GM12874 (cell line): ENCODE measurements around the gene SLC6A18.

Experiments
- TF ChIP-seq, protein P1 (sequence below): IDR thresholded peaks from 2 replicates; pipeline ENCODE4 v1.5.1; 2011; ENCODE audit warnings: low read depth, mild to moderate bottlenecking, control low read depth, low read length, moderate library complexity; ENCODE audit not compliant: insufficient read depth

SLC6A18 gene, protein sequence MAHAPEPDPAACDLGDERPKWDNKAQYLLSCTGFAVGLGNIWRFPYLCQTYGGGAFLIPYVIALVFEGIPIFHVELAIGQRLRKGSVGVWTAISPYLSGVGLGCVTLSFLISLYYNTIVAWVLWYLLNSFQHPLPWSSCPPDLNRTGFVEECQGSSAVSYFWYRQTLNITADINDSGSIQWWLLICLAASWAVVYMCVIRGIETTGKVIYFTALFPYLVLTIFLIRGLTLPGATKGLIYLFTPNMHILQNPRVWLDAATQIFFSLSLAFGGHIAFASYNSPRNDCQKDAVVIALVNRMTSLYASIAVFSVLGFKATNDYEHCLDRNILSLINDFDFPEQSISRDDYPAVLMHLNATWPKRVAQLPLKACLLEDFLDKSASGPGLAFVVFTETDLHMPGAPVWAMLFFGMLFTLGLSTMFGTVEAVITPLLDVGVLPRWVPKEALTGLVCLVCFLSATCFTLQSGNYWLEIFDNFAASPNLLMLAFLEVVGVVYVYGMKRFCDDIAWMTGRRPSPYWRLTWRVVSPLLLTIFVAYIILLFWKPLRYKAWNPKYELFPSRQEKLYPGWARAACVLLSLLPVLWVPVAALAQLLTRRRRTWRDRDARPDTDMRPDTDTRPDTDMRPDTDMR

DNA sequence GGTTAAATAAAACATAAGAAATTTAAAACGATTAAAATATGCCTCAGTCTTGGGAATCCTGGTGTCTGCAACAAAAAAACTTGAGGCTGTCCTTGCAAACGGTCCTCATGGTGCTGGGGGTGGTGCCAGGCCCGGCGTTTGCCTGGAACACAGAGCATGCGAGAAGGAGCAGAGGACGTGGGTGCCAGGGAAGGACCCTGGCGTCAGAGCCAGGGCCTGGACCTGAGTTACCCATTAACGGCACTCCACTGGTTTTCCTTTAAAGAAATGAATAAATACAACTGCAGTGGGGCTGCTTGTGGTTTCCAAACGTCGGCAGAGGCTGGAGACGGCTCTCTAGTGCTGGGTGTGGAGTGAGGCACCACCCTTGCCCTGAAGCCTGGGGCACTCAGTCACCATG lies at the start of gene SLC6A18:
TSS of gene SLC6A18 (plus strand) at position 301 of the 400 bp plus-strand sequence. CDS start at position 398, 97 bp downstream.
- TF ChIP-seq, protein P1, sequence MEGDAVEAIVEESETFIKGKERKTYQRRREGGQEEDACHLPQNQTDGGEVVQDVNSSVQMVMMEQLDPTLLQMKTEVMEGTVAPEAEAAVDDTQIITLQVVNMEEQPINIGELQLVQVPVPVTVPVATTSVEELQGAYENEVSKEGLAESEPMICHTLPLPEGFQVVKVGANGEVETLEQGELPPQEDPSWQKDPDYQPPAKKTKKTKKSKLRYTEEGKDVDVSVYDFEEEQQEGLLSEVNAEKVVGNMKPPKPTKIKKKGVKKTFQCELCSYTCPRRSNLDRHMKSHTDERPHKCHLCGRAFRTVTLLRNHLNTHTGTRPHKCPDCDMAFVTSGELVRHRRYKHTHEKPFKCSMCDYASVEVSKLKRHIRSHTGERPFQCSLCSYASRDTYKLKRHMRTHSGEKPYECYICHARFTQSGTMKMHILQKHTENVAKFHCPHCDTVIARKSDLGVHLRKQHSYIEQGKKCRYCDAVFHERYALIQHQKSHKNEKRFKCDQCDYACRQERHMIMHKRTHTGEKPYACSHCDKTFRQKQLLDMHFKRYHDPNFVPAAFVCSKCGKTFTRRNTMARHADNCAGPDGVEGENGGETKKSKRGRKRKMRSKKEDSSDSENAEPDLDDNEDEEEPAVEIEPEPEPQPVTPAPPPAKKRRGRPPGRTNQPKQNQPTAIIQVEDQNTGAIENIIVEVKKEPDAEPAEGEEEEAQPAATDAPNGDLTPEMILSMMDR: no peak

DNA sequence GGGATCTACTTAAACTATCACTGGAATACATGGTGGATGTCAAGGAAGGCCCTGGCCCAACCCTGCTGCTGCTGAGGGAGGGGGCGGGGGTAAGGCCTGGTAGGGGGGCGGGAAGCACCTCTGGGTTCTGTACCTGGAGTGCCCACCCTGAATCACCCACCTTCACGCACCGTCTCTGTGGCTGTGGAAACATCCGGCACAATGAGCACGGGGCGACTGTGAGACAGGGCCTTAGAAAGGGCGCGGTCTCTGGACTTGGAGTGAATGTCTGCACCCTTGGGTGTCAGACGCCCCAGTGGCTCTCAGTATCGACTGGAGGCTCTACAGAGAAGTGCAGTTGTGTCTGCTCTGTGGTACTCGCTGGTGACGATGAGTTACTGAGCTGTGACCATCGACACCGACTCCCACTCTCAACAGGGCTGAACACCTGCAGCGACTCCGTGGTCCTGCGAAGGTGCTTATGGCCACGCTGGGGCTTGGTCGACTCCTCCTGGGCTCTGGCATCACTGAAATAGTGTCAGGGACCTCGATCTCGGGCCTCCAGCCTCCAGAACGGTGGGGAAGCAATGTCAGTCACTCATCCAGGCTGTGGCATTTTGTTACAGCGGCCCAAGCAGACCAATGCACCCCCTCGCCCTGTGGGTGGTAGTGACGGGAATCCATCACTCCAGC lies 49.2 kb upstream of the SLC6A18 start:
- TF ChIP-seq, protein P1: no peak

DNA sequence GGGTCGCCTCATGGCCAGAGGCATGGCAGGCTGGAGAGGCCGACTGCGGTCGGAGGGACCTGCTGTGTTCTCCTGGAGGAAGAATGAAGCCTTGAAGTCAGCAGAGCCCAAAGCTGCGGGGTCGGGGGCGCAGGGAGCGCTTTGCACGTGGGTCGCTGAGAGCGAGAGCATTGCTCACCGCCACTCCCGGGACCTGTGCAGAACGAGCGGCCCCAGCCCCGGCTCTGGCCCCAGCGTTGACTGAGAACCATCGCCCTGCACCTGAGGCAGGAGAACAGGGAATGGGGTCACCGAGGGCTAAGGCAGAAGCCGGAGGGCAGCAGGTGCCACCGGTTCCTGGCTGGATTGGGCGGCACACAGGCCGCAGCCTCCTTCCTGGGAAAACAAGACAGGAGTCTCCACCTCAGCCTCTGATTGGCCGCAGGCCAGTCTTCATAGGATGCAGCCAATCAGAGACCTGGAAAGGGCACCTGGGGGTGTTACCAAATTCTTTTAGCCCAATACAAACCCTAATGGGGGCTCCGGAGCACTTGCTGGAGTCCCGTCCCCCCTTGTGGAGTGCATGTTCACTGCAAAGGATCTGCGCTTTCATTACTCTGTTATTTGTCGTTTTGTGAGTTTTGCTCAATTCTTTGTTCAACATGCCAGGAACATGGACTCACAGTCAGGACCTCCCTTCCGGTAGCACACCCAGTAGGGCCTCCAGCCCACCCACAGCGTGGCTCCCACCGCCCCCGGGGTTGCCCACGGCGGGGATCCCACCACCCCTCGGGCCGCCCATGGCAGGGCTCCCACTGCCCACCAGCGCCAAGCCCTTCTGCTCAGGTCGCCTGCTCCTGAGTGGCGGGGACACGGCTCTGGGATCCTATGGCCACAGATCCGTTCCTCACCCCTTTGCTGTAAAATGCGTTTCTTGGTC lies 48.4 kb upstream of the SLC6A18 start:
- TF ChIP-seq, protein P1: no peak

DNA sequence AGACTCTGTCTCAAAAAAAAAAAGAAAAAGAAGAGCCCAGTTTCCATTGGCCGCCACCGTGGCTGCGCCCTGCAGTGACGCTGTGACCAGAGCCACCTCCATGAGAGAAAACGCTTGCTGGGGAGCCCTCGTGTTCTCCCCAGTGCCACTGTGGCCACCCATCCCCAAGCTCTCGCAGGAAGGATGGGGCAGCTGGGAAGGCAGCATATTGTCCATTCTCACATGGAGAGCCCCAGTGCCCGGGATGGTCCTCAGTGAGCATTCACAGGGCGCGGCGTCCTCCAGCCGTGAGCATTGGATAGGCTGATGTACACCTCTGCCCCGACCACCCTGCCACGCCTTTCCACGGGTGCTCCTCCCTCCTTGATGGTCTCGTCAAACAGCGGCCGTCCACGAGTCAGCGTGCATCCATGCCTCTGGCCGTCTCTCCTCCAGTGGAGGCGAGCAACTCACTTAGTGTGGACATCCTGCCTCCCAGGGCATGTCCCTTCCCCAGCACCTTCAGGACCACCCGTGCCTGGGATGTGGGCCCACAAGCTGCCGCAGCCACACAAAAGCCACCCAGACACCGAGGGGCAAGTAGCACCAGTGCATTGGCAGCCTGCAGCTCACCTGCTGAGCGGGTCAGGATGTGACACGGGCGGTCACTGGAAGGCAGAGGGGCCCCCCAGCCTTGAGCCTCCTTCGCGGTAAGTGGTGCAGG lies 47.2 kb upstream of the SLC6A18 start:
- TF ChIP-seq, protein P1: no peak

DNA sequence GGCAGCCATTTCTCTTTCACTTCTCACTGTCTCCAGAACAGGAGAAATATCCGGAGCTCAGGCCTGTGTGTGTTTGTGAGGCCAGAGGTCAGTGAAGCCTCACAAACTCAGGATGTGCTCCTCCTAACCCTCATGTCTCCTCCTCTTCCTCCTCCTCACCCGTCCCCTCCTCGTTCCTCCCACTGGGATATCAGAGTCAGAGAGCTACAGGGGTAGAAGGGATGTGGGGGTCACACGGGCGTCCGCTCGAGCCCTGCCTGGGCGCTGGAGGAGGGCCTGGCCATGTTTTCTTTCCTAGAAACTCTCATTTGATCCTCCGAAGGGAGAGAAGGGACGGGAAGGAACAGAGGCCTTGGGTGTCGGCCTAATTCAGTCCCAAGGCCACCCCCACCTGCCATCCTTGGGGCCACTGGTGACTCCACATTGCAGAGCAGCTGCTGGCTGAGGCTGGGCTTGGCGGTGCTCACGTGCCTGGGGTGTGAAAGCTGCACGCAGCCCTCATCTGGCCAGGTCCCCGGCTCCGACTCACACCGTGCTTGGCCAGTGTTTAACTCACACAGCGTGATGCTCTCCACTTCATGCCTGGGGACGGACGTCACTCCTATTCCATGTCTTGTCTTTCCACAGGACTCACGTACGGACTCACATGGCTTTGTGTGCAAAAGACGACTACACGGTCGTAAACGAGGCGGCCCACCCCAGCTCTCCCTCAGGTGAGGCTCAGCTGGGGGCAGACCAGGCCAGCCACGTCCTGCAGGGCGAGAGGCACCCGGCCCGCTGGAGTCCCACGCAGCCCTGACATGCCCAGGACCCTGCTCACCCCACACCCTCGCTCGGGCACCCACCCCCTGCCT lies 46.4 kb upstream of the SLC6A18 start:
- TF ChIP-seq, protein P1: no peak

DNA sequence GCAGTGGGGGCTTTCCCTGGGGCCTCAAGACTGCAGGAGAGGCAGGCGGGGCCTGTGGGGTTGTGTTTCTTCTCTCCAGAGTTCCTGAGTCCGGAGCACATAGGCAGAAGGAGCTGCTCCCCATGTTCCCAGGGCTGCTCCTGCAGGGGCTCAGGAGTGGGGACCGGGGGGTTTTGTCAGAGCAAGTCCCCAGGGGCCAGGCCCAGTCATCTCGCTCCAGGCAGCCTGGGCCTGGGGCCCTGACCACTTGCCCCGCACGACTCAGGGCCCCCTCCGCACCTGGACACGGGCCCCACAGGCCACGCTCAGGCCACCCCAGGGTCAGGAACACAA lies 45.8 kb upstream of the SLC6A18 start:
- TF ChIP-seq, protein P1: no peak
